GM21367 (cell line): ENCODE results near the gene CEP68.
"Not testable (repeated sequence)": the region's sequence is repeated elsewhere in the genome, so short reads cannot be mapped to it uniquely, and the experiment has no call there.

ENCODE experiments used
- ATAC-seq: cut with Tn5 transposase; IDR thresholded peaks from one replicate; pipeline ENCODE4 v1.9.1; 2021; ENCODE audit not compliant: unreplicated experiment

The CEP68 gene

DNA sequence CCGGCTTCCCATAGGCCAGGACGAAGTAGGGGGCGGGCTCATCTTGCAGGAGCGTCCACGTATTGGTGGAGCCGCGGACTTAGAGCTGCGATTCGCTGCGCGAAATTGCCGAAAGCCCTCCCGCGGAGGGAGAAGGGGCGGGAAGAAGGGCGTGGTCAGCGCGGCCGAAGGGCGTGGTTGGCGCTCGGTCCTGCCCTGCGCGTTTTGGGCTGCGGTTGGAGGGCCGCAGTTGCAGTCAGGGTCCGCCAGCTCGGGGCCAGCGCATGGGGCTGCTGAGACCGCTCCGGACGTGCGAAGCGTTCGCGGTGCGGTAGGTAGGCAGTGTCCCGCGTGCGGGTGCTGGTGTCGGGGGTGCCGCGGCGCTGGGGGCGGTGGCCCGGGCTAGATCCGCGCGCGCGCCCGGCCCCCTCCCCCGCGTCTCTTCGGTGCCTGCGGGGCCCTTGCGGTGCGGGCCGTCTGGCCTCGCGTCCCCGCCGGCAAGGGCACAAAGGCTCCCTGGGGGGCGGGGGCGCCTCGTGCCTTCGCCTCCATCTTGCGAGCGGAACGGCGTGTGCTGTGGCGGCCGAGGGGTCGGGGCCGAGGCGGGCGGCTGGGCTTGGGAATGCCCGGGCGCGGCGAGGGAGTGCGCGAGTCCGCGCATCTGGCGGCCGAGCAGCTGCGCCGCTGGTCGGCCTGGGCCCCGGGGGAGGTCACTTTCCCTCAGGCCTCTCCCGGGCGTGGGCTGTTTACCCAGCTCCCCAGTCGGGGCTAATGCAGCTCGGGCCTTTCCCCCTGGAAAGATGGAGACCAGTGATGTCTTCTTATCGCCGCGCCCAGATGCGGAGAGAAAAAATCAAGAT, at the start of gene CEP68:
CEP68 (plus strand) TSS at position 202 of the 839 bp plus-strand sequence. CDS start 13,029 bp downstream, outside the sequence.
- ATAC-seq: peak; percentile 69

DNA sequence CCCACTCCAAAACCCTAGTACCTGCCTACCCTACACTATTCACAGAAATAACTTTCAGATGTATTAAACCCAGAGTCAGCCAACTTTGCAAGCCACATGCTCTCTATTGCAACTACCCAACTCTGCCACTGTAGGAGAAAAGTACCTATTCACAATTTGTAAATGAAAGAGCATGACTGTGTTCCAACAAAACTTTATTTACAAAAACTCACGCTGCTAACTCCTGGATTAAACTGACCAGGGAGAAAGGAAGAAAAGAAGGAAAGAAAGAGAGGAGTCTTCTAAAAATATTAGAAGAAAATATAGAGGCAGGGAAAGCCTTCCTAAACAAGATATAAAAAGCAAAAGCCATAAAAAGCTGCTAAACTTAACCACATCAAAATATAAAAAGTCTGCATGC, 42.4 kb upstream of the CEP68 start:
- ATAC-seq: no peak

- ATAC-seq: no peak
Measured at GRCh38 chr2:65015731-65016130, 40.5 kb upstream of the CEP68 start.

GRCh38 chr2:65016789-65017188, 39.4 kb upstream of the CEP68 start:
- ATAC-seq: no peak

DNA sequence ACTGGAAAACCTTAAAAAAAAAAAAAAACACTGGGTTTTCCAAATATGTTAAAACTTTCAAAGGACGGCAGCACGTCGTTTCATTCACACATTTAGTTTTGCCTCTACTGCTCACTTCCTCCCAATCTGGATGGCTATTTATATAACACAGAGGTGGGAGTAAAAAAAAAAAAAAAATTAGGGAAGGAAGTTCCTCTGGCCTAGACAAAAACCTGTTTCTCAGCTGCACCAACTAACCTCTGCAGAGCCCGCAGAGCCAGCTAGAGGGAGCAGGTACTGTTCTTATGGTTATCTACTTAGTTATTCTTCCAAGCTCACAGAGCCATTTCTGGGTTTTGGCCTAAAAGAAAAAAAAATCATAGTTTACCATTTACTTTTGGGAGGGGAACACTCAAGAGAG, 38.9 kb upstream of the CEP68 start:
- no peak for ATAC-seq

- ATAC-seq: no peak
Measured at GRCh38 chr2:65018141-65018582, 38.1 kb upstream of the CEP68 start.

DNA sequence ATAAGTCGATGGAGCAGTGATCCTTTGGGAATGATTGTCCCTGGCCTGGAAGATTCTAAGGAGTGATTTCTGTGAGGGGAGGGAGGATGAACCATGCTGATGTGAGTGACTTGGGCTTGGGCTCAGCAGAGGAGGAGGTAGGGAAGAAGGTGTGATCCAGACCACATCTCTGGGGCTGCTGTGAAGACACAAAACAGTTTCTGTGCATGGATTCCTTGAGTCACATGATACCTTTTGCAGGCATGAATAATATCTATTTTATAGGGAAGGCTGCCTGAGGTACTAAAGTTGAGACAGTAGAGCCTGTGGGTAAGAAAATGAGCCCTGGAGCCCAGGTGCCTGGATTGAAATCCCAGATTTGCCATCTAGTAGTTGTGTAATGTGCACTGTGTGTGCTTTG, 37.2 kb upstream of the CEP68 start:
- no peak for ATAC-seq

- no peak for ATAC-seq
Measured at GRCh38 chr2:65019675-65020195, 36.5 kb upstream of the CEP68 start.

DNA sequence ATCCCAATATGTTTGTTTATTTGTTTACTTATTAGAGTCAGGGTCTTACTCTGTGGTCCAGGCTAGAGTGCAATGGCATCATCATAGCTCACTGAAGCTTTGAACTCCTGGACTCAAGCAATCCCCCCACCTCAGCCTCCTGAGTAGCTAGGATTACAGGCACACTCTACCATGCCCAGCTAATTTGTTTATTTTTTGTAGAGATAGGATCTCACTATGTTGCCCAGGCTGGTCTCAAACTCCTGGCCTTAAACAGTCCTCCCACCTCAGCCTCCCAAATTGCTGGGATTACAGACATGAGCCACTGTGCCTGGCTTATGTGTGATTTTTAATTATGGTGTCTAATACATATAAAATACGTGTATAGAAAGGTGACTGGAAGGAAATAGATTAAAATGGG, 36.0 kb upstream of the CEP68 start:
- ATAC-seq: not testable (repeated sequence)

GRCh38 chr2:65020943-65021528, 35.2 kb upstream of the CEP68 start:
- no peak for ATAC-seq

DNA sequence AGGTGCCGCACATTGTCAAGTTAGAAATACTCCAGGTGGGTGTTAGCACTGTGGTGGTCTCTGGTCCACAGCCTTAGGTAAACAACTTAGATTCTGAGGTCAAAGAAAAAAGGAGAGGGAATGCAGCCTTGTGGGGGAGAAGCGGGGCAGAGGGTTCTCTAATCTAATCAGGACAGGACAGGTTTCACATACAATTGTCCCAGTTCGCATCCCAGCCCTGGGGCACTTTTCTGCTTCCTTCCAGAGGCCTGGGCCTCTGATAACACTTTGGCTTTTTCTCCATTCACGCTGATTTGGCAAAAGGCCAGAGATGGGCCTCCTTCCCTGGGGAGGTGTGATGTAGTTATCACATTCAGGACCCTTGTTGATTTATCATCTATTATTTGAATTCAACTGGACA, 34.5 kb upstream of the CEP68 start:
- no peak for ATAC-seq

DNA sequence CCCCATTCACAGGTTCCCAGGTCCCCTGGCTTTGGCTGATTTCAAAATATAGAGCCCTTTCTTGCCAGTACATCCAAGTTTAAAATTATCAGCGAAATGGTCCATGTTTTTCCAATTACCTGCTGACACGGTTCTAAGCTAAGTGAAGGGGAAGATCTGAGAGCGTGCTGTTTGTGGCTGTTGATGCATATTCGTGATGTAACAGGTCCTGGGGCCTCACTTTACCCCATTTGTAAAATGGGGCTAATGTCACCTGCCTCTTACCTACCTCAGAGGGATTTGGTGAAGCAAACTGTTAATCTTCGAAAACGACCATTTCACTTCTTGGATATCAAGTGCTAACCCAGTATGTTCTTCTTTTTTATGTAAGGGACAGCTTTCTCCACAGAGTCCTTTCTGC, 34.0 kb upstream of the CEP68 start:
- no peak for ATAC-seq

GRCh38 chr2:65023742-65024141, 32.5 kb upstream of the CEP68 start:
- ATAC-seq: no peak

DNA sequence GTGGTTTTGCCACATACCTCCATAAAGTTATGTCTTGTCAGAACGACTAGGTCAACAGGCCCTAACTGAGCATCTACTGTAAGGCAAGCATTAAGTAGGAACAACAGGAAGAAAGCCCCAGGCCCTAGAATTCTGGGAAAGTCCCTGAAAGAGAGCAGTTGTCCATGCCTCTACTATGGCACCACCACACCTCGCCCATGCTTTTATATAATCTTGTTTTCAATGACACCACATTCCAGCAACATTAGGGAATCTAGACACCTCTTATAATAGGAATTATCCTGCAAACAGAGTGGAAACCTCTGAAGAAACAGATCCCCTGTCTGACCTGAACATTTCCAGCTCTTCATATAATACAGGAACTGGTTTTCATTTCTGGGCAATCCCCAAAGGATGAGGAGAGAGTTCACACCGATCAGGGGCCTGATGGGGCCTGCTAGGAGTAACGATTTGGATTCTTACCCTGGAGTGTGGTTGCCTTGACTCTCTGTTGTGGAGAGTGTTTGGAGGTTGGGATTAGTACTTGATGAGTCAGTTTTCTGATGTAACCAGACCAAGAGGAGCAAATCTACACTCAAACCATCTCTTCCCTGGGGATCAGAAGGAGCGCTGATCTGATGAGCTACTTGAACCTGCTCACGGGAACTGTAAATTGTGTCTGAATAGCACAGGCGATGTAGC, 31.9 kb upstream of the CEP68 start:
- ATAC-seq: no peak

GRCh38 chr2:65025453-65026123, 30.6 kb upstream of the CEP68 start:
- ATAC-seq: no peak

DNA sequence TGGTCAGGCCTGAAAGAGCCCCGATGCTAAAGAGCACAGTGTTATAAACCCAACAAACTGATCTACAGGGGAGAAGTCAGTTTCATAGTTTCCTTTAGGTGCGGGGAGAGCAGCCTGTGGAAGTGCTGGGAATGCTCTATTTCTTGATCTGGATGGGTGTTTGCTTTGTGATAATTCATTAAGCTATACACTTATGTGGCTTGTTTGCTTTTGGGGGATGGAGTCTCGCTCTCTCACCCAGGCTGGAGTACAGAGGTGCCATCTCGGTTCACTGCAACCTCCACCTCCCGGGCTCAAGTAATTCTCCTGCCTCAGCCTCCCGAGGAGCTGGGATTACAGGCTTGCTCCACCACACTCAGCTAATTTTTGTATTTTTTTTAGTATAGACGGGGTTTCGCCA, 30.1 kb upstream of the CEP68 start:
- no peak for ATAC-seq

GRCh38 chr2:65026704-65027464, 29.3 kb upstream of the CEP68 start:
- no peak for ATAC-seq

- no peak for ATAC-seq
Measured at GRCh38 chr2:65027616-65028244, 28.5 kb upstream of the CEP68 start.

- ATAC-seq: no peak
Measured at GRCh38 chr2:65030476-65031332, 25.5 kb upstream of the CEP68 start.
